ENCODE results near the gene TENM4. TPM values are rescaled to one million over a fixed set of nuclear protein-coding genes. Genes with fewer than 3 reads are reported as not detected.

TENM4 gene
- total and polyA plus RNA-seq, 2 of the 8 experiments (the other 6 are each of a cell fraction or from before 2014, with no cell fraction given): 3.5 to 7.2 TPM

GRCh38 chr11:78857688-78858087 is 583.1 kb downstream of the TENM4 start (continued):
- TF ChIP-seq, protein P1, sequence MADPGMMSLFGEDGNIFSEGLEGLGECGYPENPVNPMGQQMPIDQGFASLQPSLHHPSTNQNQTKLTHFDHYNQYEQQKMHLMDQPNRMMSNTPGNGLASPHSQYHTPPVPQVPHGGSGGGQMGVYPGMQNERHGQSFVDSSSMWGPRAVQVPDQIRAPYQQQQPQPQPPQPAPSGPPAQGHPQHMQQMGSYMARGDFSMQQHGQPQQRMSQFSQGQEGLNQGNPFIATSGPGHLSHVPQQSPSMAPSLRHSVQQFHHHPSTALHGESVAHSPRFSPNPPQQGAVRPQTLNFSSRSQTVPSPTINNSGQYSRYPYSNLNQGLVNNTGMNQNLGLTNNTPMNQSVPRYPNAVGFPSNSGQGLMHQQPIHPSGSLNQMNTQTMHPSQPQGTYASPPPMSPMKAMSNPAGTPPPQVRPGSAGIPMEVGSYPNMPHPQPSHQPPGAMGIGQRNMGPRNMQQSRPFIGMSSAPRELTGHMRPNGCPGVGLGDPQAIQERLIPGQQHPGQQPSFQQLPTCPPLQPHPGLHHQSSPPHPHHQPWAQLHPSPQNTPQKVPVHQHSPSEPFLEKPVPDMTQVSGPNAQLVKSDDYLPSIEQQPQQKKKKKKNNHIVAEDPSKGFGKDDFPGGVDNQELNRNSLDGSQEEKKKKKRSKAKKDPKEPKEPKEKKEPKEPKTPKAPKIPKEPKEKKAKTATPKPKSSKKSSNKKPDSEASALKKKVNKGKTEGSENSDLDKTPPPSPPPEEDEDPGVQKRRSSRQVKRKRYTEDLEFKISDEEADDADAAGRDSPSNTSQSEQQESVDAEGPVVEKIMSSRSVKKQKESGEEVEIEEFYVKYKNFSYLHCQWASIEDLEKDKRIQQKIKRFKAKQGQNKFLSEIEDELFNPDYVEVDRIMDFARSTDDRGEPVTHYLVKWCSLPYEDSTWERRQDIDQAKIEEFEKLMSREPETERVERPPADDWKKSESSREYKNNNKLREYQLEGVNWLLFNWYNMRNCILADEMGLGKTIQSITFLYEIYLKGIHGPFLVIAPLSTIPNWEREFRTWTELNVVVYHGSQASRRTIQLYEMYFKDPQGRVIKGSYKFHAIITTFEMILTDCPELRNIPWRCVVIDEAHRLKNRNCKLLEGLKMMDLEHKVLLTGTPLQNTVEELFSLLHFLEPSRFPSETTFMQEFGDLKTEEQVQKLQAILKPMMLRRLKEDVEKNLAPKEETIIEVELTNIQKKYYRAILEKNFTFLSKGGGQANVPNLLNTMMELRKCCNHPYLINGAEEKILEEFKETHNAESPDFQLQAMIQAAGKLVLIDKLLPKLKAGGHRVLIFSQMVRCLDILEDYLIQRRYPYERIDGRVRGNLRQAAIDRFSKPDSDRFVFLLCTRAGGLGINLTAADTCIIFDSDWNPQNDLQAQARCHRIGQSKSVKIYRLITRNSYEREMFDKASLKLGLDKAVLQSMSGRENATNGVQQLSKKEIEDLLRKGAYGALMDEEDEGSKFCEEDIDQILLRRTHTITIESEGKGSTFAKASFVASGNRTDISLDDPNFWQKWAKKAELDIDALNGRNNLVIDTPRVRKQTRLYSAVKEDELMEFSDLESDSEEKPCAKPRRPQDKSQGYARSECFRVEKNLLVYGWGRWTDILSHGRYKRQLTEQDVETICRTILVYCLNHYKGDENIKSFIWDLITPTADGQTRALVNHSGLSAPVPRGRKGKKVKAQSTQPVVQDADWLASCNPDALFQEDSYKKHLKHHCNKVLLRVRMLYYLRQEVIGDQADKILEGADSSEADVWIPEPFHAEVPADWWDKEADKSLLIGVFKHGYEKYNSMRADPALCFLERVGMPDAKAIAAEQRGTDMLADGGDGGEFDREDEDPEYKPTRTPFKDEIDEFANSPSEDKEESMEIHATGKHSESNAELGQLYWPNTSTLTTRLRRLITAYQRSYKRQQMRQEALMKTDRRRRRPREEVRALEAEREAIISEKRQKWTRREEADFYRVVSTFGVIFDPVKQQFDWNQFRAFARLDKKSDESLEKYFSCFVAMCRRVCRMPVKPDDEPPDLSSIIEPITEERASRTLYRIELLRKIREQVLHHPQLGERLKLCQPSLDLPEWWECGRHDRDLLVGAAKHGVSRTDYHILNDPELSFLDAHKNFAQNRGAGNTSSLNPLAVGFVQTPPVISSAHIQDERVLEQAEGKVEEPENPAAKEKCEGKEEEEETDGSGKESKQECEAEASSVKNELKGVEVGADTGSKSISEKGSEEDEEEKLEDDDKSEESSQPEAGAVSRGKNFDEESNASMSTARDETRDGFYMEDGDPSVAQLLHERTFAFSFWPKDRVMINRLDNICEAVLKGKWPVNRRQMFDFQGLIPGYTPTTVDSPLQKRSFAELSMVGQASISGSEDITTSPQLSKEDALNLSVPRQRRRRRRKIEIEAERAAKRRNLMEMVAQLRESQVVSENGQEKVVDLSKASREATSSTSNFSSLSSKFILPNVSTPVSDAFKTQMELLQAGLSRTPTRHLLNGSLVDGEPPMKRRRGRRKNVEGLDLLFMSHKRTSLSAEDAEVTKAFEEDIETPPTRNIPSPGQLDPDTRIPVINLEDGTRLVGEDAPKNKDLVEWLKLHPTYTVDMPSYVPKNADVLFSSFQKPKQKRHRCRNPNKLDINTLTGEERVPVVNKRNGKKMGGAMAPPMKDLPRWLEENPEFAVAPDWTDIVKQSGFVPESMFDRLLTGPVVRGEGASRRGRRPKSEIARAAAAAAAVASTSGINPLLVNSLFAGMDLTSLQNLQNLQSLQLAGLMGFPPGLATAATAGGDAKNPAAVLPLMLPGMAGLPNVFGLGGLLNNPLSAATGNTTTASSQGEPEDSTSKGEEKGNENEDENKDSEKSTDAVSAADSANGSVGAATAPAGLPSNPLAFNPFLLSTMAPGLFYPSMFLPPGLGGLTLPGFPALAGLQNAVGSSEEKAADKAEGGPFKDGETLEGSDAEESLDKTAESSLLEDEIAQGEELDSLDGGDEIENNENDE (IDR thresholded peaks at IDR 0.05; ENCODE audit: insufficient replicate concordance, low read length): no peak
- TF ChIP-seq EGR1 (IDR thresholded peaks at IDR 0.05; ENCODE audit: borderline replicate concordance, low read depth, low read length) (no peak), RXRA (IDR thresholded peaks at IDR 0.05; ENCODE audit: insufficient read depth, low read depth, low read length) (no peak), BACH1 (IDR thresholded peaks at IDR 0.05; ENCODE audit: low read length) (no peak), KDM5A (IDR thresholded peaks at IDR 0.05; ENCODE audit: low read length) (no peak), JUN (IDR thresholded peaks at IDR 0.05; ENCODE audit: low read depth, low read length) (no peak)
- TF ChIP-seq, protein P2, sequence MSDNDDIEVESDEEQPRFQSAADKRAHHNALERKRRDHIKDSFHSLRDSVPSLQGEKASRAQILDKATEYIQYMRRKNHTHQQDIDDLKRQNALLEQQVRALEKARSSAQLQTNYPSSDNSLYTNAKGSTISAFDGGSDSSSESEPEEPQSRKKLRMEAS (IDR thresholded peaks at IDR 0.05): no peak
